Activated naive CD8-positive, alpha-beta T cell treated with anti-CD3 and anti-CD28 coated beads, Interleukin-2, amount 50 U/mL, for 24 hours (primary cell): ENCODE data around the gene OR4A47.
"Not testable (repeated sequence)": the region's sequence is repeated elsewhere in the genome, so short reads cannot be mapped to it uniquely, and the experiment has no call there.

ENCODE experiments used
- ATAC-seq: fragments of 150-1000 bp; cut with Tn5 transposase; one replicate; pipeline ENCODE4 v1.10.0; 2021
- DNase-seq: peaks from one replicate; pipeline ENCODE4 v3.0.0; 2021
- H3K27ac Mint-ChIP-seq: one replicate; pipeline ENCODE4 v1.8.0; 2021; ENCODE audit warnings: mild to moderate bottlenecking, mixed read lengths
- H3K27me3 Mint-ChIP-seq: one replicate; pipeline ENCODE4 v1.8.0; 2021; ENCODE audit warnings: mixed read lengths
- H3K36me3 Mint-ChIP-seq: one replicate; pipeline ENCODE4 v1.8.0; 2021; ENCODE audit warnings: low read depth, mixed read lengths
- H3K4me1 Mint-ChIP-seq: one replicate; pipeline ENCODE4 v1.8.0; 2021; ENCODE audit warnings: mixed read lengths
- H3K4me3 Mint-ChIP-seq: one replicate; pipeline ENCODE4 v1.8.0; 2021; ENCODE audit warnings: mild to moderate bottlenecking, moderate library complexity, mixed read lengths
- H3K9me3 Mint-ChIP-seq: one replicate; pipeline ENCODE4 v1.8.0; 2021; ENCODE audit warnings: mixed read lengths

Gene OR4A47

GRCh38 chr11:48488493-48488892 lies at the start of gene OR4A47:
OR4A47 (plus strand) TSS chr11:48488793; CDS start chr11:48488793, 0 bp downstream.
- not testable (repeated sequence) for H3K36me3 Mint-ChIP-seq, DNase-seq, H3K9me3 Mint-ChIP-seq, H3K27ac Mint-ChIP-seq, H3K4me1 Mint-ChIP-seq, H3K4me3 Mint-ChIP-seq, H3K27me3 Mint-ChIP-seq, ATAC-seq

DNA sequence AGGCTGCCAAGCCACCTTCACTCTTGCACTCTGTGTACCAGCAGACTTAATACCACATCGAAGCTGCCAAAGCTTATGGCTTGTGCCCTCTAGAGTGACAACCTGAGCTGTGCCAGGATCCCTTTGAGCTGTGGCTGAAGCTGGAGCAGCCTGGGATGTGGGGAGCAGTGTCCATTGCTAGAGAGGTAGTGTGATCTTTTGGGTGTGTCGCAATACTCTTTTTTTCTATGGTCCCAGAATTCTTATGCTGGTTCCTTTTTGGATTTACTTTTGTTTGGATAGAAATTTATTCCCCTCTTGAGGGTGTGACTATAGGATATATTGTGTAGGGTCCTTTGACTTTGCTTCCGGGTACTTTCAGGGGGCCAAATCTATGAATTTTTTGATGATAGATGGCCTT lies 32.7 kb upstream of the OR4A47 start:
- not testable (repeated sequence) for H3K27me3 Mint-ChIP-seq, H3K36me3 Mint-ChIP-seq, H3K4me1 Mint-ChIP-seq, DNase-seq, ATAC-seq, H3K27ac Mint-ChIP-seq, H3K4me3 Mint-ChIP-seq
- peaks cover 25% of the 10 kb centered on the region for H3K9me3 Mint-ChIP-seq

DNA sequence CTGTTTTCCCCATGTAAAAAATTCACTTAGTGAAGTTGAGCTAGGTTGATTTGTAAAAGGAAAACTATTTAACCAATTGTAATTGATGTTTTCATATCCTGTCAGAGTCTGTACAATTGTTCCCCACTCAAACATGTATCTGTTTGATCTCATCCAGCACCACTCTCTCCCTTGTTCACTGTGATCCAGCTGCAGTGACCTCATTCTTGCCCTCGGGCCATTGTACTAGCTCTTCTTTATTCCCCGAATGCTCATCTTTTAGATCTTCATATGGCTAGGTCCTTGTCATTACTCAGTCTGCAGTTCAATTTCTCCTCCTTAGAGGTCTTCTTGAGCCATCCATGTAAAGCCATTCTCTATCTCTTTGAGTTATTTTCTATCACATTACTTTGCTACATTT lies 14.6 kb upstream of the OR4A47 start:
- H3K4me1 Mint-ChIP-seq, H3K27me3 Mint-ChIP-seq, ATAC-seq, H3K9me3 Mint-ChIP-seq, DNase-seq, H3K36me3 Mint-ChIP-seq, H3K4me3 Mint-ChIP-seq, H3K27ac Mint-ChIP-seq: not testable (repeated sequence)

GRCh38 chr11:48474703-48475102 lies 13.9 kb upstream of the OR4A47 start:
- H3K4me3 Mint-ChIP-seq, H3K36me3 Mint-ChIP-seq, H3K27me3 Mint-ChIP-seq, ATAC-seq, H3K27ac Mint-ChIP-seq, H3K4me1 Mint-ChIP-seq, DNase-seq, H3K9me3 Mint-ChIP-seq: not testable (repeated sequence)

- not testable (repeated sequence) for H3K4me3 Mint-ChIP-seq, H3K27ac Mint-ChIP-seq, H3K9me3 Mint-ChIP-seq, ATAC-seq, DNase-seq, H3K4me1 Mint-ChIP-seq, H3K36me3 Mint-ChIP-seq, H3K27me3 Mint-ChIP-seq
These were observed 17.6 kb downstream of the OR4A47 start for GRCh38 chr11:48506169-48506568.

- Mint-ChIP-seq H3K27me3 (peaks cover 3% of the 10 kb centered on the region), H3K4me3 (no peak overlapping the region), H3K27ac (no peak overlapping the region), H3K4me1 (no peaks in the 10 kb centered on the region), H3K9me3 (no peaks in the 10 kb centered on the region), H3K36me3 (no peaks in the 10 kb centered on the region)
- DNase-seq (no peak), ATAC-seq (no peak)
These were observed 50.4 kb downstream of the OR4A47 start for GRCh38 chr11:48538991-48539390.
